GM18868 (cell line): Measurements from ENCODE around the gene MMADHC.

Experiments
- ATAC-seq: cut with Tn5 transposase; IDR thresholded peaks from one replicate; pipeline ENCODE4 v1.9.1; 2021; ENCODE audit warnings: mild to moderate bottlenecking, moderate library complexity; ENCODE audit not compliant: unreplicated experiment

The MMADHC gene

DNA sequence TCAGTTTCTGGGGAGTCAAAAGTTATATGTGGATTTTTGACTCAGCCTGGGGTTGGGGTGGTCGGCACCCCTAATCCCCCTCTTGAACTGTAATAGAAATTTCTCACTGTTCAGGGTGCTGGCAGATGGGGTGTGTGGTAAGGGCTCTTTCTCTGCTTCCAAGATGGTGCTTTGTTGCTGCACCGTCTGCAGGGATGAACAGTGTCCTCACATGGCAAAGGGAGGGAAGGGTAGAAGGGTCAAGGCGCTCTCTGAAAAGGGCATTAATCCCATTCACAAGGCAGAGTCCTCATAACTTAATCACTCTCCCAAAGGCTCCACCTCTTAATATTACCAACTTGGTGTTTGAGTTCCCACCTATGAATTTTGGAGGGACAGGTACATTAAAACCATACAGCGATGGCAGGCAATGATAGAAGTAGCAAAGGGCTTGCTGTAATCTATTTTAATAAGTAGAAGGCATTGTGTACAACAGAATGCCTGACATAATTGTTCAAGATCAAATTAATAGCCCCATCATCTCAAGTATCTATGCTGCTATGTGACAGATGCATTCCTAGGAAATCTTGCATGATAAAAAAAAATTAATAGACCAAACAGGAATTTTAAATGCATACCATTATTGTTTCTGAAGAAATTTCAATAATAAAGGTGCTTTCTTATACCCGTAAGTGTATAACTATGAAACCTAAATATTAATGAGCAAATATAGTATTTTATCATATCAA lies 28.1 kb downstream of the MMADHC start:
- no peak for ATAC-seq

DNA sequence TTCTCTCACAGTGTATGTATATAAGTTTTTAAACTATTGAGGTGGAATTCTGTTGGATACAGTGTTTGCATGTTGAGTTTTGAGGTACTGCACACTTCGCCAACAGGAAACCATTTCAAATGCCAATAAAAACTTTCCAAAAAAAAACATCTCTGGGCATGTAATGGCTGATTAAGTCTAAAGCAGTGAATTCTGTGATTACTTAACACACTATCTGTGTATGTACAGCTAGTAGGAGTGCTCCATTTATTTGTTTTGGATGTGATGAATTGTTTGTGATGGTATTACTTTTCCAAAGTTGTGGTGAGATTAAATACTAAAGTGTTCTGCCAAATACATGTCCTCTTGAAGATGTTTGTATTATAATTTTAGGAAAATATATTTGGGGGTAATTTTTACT lies 31.1 kb downstream of the MMADHC start:
- ATAC-seq = no peak

DNA sequence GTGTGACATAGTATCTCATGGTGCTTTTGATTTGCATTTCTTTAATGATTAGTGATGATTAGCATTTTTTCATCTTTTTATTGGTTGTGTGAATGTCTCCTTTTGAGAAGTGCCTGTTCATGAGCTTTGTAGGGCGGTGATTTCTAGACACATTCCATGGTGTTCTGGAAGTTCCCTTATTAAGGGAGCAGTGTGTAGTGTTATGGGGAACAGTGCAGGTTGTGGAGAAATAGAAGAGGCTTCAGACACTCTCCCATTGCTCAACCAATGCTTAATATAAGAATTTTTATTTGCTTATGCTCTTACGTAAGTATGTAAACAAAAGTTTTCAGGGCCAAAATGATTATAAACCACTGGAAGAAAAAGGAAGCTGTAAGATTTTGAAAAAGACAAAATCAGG lies 34.7 kb downstream of the MMADHC start:
- ATAC-seq = no peak

DNA sequence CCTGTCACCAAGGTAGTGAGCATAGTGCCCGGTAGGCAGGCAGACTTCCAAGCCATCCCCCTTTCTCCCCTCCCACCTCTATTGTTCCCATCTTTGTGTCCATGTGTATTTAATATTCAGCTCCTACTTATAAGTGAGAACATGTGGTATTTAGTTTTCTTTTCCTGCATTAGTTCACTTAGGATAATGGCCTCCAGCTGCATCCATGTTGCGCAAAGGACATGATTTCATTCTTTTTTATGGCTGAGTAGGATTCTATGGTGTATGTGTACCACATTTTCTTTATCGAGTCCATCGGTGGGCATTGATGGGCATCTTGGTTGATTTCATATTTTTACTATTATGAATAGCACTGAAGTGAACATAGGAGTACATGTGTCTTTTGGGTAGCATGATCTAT lies 35.3 kb downstream of the MMADHC start:
- no peak for ATAC-seq

DNA sequence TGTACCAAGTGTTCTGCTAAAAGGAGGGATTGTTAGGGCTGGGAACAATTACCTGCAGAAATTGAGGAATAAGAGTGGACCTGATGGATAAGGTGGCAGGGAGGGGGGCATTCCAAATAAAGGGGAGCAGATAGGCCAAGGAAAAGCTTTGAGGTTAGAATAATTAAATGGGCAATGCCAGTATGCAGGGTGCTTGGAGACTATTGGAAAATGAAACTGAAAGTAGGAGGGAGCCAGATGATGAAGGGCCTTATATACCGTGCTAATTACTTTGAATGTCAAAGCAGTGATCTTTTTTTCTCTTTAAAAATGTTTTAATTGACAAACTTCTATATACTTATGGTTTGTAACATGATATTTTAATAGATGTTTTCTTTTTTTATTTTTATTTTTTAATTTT lies 42.9 kb downstream of the MMADHC start:
- no peak for ATAC-seq

DNA sequence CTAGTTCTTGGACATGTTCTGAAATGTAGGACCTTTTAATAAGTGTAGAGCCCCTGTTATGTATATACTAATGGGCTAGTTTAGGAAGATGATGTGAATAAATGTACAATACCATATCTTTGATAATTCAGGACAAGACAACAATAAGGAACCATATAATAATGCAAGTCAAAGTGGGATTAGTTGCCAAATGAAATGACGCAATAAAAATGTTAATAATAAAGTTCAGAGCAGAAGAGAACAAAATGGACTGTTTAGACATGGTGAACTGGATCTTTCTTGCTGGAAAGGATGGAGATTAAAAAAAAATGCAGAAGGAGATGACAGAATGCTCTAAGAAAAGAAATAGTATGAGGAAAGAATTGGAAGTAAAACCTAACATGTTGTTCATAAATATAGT lies 43.7 kb downstream of the MMADHC start:
- no peak for ATAC-seq

DNA sequence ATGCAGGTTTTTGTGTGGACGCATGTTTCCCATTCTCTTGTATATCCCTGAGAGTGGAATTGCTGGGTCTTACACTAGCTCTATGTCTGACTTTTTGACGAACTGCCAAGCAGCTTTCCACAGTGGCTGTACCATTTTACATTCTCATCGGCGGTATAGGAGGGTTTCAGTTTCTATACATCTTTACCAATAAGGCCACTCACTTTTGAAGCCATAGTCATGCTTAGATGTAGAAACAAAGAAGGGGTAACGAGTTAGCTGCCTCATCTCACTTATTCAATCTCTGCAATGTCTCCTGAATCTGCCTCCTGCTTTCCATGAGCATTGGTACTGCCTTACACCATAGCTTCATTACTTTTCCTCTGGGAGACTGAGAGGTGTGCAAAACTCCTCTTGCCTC lies 47.4 kb downstream of the MMADHC start:
- no peak for ATAC-seq

DNA sequence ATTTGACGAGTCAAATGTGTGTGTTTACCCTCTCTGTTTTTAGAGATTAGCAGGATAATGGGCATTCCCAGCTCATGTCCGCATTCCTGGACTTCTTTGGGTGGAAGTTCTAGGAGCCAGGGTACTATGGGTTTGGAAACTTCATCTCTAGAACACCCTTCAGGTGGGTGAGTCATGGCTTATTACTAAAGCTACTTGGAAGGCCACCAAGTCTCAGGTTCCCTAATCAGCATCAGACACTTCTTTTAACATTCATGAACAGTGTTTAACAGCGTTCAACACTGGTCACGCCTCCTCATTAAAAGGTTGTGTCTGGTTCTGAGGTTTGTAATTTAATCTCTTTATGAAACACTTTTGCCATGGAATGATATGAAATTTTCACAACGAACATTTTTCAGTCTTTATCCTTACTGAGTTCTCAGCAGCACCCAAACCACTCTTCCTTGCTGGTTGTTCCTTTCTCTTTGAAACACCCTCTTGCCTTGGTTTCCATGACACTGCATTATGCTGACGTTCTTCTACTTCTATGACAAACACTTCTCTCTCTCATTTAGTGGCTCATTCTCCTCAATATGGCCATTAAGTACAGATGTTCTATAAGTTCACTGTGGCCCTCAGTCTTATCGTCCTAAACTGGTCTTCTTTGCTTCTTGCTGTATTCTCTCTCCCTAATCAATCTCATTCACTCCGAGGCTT lies 49.3 kb downstream of the MMADHC start:
- no peak for ATAC-seq

DNA sequence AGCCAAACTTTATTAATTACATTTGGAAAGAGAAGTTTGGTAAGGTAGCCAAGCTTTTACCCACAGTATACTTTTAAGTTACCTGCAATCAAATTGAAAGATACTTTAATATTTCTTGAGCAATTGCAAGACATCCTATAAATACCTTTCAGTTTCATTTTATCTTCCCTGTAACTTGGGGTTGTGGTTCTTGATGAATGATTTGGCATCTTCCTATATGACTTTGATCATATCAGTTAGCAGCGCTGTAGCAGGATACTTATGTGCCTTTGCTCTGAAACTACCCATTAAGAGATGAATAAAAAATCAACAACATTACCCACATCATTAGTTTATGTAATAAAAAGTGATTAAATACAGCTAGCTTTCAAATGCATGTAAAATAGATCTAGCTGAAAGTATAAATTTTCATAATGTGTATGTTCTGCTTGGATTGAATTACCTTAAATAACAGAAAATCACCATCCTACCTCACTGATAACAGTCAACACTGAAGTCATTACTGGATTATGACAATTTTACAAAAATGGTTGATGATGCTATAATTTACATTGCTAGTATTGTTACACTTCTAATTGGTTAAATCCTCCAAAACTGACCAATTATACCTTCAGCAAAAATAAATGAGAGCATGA lies 50.4 kb downstream of the MMADHC start:
- ATAC-seq = no peak

DNA sequence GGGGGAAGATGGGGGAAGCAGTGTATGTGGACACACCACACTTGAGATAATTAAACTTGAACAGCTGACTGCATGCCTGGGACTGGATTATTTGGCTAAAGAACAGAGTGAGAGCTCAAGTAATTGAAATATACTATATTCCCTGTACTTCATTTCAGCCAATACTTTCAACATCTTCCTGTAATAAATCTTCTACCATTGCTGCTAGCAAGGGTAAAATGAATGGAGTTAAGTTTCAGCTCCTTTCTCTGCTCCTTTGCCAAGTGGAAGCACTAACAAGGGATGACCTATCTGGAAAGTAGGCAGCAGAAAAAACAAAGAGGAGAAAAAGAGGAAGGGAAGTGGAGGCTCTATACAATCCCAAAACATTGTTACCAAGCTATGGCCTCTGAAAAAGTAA lies 50.9 kb downstream of the MMADHC start:
- ATAC-seq = no peak

DNA sequence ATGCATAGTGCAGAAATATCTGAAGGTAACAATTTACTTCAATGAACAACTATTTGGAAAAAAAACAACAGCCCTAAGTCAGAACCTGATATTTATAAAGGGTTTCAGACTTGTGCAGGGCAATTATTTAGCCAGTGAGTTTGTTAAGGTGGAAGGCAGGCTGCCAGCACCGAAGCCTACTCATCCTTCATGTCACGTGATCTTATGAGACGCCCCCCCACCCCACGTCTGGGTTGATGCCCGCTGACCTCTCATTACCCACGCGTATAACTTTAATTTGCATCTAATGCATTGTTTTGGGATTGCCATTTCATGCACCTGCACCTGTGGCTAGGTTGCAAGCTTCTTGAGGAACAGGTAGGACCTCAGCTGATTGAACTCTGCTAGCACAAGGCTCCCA lies 52.9 kb downstream of the MMADHC start:
- ATAC-seq = no peak

DNA sequence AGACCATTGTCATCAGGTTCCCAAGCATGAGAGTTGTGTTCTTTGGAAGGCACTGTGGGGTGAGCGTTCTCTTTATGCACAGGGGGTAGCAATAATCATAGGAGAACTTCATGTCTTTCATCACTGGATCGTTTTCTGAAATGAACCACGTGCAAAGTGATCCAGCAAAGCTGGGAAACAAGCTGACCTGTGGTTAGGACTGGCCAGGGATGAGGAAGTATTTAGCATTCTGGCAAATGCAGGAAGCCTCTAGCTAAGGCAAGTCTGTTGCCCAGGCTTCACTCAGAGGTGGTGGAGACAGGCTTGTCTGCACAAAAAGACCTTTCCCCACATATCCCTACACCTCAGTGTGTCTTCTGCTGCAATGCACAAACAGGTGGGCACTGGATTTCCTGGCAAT lies 58.6 kb downstream of the MMADHC start:
- ATAC-seq = no peak

DNA sequence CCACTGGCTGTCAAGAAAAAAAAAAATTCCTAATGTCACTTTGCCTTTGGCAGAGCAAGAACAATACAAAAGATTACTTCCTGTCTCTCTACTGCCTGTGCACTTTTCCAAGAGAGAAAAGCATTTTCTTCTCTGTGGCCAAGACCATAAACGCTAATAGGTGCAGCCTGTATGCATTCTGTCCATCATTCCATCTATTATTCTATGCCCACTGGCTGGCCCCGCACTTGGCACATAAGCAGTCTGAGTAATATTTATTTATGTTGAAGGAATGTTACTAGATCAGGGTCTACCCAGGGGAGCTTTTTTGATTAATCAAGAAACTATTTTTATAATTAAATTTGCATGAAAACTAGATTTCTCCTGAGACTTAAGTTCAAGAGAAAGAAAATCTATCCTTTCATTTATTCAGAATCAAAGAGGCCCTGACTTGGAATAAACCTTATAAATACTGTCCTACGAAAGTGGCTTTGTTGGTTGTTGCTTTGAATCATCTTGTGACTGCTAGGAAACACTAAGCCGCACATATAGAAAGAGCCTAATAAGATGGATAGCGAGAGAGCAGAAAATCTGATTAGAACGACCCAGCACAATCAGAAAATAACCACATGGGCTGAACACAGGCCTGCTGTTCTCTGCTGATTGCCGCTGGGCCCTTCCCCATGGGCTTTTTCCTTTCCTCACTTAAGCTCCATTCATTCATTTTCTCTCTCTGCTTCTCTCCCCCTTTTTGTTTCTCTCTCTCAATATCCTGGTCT lies 59.4 kb downstream of the MMADHC start:
- ATAC-seq = no peak

DNA sequence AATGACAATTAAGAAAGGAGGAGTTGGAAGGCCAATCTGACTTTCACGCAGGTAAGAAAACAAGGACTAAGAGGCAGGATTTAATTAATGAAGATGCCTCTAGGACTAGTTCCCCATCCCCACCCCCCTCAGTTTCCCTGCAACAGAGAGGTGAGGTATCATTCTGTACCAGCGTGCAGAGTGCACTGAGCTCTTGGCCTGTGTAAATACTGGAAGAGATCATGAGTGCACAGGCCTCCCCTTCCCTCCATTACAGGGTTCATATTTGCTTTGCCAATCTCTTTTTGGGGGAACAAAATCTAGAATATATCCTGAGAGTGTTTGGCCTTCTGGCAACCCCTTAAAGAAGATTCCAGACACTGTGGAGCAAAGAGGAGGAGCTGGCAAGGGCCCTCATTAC lies 60.9 kb downstream of the MMADHC start:
- no peak for ATAC-seq

DNA sequence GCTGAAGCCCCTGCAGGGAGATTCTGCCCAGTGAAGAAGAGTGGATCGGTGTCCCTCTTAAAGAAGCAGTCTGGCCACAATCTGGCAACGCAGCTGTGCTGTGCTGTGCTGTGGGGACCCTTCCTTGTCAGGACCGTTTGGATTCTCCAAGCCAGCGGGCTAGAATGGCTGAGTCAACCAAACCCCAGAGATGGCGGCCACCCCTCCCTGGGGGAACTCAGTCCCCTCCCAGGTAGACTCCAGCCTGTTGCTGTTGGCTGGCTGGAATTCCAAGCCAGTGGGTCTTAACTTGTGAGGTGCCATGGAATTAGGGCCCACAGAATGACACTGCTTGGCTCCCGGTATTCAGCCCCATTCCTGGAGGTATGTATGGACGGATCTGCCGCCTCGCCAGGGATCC lies 62.3 kb downstream of the MMADHC start:
- no peak for ATAC-seq
